ENCODE results near the gene FHIP1B.

FHIP1B gene

GRCh38 chr11:6197466-6198200, 36.8 kb downstream of the FHIP1B start:
- DNase-seq, result no peak

GRCh38 chr11:6196396-6196795, 38.0 kb downstream of the FHIP1B start:
- DNase-seq, result no peak

DNA sequence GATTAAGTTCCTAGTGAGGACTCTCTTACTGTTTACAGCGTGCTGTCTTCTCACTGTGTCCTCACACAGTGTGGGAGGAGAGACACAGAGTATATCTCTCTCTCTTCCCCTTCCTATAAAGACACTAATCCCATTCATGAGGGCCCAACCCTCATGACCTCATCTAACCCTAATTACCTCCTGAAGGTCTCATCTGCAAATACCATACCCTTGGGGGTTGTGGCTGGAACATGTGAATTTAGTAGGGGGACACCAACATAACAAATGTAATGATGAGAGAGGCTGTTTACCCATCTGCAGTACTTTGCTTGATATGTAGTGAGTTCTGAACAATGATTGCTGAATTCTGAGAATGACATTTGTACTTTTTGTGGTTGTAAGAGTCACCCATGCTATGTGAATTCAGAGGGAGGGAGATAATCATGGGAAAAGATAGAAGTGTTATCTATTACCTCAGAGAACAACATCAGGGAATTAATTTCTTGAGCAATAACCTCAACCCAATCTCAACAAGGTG, 40.3 kb downstream of the FHIP1B start:
- no peak for DNase-seq

- DNase-seq, result no peak
Observed at GRCh38 chr11:6191742-6192141, 42.7 kb downstream of the FHIP1B start.

GRCh38 chr11:6175440-6175839, 59.0 kb downstream of the FHIP1B start:
- DNase-seq, result no peak

DNA sequence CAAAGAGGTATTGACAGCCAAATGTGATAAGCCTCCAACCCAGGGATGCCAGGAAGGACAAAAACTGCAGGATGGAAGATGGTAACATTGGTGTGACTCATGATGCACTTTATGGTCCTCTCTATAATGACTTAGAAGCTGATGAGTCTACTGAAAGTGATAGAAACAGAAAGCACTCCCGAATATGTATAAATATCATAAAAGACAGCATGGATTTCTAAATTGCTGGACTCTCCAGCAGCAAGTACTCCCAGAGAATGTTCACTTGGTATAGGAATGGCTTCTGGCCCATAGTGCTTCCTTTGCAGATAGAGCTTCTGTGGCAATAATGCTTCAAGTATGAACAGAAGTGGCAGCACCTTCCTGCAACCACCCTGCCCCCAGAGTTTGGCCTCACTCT, 64.2 kb downstream of the FHIP1B start, which contains the start of gene OR52B2:
Gene OR52B2 (minus strand): TSS at position 101 of the 400 bp plus-strand sequence. CDS start 0 bp downstream, at position 101.
- DNase-seq, result no peak

Data from NCI-H1436 treated with DMSO at 0.1 percent for 48 hours (cell line).